Embryonic facial prominence (tissue), 1 donor: ENCODE measurements around the gene BANF2.

Source experiments
- DNase-seq: peaks from one replicate; pipeline ENCODE4 v3.0.0-alpha.2; 2016; ENCODE audit errors: extremely low spot score

BANF2 gene

DNA sequence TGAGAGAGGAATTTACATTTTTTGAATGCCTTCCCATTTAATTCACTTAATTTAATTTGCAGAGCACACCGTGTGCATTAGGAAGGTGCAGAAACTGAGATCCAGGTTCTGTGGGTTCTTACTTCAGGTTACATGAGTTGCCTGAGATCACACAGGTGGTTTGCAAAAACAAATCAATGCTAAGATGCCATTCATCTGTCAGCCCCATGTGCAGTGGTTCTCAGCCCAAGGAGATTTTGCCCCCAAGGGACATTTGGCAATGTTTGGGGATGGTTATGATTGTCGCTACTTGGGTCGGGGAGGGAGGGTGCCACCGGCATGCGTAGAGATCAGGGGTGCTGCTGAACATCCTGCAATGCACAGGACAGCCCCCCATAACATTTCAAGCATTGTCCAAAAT, 34.6 kb downstream of the BANF2 start:
- DNase-seq: no peak

DNA sequence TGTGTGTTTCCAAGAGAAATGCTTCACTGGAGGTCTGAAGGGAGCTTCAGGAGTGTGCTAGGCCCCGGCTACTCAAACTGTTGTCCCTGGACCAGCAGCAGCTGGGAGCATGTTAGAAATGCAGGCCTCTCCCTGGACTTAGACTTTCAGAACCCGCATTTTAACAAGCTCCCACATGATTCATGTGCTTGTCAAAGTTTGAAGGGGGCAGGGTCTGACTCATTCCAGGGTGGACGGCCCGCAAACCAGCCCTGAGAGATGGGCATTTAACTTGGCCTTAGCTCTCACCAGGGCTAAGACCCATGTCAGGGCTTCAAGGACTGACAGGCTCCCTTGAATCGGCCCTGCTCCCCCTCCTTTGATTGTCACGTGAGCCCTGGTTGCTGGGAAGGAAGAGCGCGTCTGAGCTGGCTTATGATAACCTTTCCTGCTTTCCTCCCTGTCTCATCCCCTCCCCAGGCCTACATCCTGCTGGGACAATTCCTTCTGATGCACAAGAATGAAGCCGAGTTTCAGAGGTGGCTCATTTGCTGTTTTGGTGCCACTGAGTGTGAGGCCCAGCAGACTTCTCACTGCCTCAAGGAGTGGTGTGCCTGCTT, 35.5 kb downstream of the BANF2 start:
- DNase-seq: no peak

DNA sequence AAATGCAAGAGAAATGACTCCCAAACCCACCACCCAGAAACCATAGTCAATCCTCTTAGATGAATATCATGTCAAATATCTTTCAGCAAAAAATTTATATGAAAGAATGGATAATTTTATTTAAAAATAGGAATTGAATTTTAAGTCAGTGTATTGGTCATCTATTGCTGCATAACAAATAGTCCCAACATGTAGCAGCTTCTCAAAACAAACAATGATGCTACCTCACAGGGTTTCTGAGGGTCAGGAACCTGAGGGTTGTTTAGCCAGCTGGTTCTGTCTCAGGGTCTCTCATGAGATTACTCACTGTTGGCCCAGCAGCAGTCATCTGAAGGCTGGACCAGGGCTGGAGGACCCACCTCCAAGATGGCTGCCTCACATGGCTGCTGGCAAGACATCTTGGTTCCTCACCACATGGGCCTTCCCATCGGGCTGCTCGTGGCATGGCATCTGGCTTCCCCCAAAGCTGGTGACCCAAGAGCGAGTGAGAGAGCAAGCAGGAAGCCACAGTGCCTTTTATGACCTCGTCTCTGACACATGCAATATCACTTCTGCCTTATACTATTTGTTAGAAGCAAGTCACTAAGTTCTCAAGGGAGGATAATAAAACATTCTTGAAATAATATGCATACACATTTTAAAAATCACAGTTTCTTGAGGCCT, 36.3 kb downstream of the BANF2 start:
- no peak for DNase-seq

DNA sequence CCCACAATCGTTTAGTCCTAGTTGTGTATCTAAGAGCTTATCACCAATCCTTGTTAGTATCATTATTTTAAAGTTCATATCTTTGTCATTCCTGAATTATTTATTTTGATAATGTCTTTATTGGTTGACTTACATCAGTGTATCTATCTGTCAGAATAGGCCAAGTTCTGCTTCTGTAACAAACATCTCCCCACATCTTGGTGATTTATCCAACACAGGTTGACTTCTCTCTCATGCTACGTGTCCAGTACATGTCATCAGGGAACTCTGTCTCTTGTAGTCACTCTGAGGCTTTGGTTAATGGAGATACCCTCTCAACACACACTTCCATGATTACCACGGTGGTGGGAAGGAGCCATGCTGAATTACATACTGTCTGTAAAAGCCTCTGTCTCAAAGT, 38.4 kb downstream of the BANF2 start:
- DNase-seq: no peak

DNA sequence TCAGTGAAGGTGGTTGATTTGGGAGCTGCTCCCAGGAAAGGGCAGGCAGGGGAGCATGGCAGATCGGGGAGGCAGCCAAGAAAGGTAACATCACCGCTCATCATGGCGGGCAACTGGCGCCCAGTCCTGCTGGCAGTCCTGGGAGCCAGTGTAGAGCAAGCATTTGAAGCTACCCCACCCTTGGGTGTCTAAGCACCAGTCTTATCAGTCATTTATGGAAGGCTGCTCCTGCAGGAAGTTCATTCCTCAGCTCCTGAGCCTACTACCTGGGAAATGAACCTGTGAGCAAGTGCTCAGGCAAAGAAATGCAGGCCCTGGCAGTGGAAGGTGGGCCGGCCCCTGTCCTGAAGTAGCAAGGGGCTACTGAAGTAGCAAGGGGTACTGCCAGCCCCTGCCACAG, 41.5 kb downstream of the BANF2 start:
- no peak for DNase-seq

DNA sequence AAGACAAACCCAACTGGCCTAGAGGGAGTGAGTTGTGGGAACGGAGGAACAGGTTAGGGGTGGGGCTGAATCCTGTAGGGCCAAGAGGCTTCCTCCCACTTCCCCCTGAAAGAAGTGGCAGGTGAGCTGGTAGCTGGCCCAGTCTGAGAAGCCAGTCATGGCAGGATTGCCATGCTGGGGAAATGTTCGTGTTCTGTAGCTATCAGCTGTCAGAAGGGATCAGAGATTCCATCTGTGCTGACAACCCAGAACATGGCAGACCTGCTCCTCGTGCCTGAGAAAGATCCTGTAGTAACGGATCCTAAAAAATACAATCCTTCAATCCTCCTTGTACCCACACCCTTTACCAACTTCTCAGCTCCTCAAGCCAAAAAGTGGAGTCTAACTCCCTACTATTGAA, 43.0 kb downstream of the BANF2 start:
- DNase-seq: no peak

DNA sequence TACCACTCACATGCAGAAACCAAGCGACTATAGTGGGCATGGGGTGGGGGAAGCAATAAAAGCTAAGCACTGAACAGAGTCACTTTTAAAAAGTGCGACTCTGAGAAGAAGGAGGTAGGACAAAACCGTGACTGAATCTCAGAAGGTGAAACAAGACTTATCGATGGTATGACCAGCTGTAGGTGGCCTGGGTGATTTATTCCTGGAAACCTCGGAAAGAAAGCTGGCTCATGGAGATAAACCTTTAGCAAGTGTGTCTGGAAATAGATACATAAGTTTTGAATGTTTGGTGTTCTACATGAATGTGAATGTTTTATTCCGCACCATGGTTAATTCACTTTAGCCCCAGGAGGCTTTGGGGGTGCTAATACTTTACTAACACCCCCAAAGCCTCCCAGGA, 43.9 kb downstream of the BANF2 start:
- no peak for DNase-seq

DNA sequence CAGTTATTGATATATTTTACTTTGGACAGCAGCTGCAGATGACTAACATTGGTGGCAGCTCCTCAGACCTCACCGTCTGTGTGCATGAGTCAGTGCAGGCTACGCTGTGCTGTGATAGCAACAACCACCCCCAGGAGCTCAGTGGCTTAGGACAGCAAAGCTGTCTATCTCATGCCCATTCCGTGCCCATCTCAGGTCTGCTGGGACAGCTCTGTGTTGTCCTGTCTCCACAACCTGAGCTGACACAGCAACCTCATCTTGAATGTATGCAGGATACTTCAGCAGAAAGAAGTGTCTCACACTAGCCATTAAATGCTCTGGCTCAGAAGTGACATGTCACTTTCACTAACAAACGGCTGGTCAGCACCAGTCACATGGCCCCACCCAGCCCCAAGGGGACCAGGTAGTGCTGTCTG, 47.7 kb downstream of the BANF2 start:
- DNase-seq: no peak

DNA sequence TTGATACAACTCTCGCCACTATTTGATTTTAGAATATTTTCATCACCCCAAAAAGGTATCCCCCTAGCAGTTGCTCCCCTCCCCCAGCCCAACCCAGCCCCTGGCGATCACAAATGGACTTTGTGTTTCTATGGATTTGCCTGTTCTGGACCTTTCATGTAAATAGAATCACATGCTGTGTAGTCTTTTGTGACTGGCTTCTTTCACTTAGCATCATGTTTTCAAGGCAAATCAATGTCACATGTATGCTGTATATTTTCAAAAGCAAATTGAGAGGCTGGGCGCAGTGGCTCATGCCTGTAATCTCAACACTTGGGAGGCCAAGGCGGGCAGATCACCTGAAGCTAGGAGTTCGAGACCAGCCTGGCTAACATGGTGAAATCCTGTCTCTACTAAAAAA, 48.5 kb downstream of the BANF2 start:
- no peak for DNase-seq

DNA sequence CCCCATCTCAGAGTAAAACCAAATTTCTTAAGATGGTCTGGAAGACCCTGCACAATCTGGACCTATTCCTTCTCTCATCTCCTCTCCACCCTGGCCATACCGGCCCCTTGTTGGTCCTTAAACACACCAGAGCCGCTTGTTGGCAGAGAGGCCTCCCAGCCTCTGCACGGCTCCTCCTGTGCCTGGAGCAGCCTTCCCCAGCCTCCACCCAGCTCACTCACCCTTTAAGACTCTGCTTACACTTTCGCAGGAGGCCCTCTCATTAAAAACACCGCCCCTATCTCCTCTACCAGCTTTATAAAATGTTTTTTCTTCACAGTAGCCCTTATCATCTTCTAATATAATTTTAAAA, 49.8 kb downstream of the BANF2 start:
- DNase-seq: no peak

DNA sequence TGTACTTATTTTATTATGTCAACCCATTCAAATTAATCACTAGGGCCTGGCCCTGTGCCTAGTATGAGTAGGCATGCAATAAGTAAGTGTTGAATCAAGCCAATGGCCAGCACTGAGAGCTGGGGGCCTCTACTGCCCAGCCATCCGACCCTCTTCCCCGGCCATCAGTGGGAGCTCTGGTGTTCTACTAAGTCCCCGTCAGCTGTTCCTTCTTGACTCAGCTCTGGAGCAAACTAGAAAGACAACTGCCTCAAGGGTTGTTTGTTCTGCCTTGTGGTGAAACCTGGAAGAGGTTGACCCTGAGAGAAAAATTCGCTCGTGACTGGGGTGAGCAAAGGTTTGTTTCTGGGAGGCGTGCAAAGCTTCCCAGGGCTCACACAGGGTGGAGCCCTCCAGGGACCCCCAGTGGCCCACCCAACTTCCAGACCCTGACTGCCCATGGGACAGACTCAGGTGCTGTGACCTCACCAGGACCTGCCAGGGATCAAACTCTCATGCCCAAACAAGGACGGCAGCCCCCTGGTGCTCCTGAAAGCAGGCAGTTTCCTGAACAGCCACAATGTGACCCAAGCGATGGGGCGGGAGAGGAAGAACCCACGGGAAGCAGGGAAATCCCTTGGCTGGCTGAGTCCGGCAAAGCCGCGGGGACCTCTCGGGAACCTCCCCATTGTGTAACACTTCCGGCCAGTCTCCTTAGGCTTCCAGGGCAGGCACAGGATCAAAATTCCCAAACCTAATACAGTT, 50.4 kb downstream of the BANF2 start:
- DNase-seq: no peak

DNA sequence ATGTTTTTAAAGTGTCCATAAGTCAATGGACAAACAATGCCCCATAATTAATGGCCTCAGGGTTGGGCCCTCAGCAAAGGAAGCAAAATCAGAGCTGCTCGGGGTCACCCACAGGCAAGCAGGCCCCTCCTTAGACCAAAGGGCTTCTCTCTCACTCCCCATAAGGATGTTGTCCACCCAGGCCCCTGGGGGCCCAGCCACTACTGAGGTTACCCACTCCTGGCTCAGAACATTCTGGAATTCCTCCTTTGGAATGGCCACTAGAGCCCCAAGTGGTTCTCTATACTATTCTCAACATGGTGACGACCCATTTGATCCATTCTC, 50.9 kb downstream of the BANF2 start:
- DNase-seq: no peak

DNA sequence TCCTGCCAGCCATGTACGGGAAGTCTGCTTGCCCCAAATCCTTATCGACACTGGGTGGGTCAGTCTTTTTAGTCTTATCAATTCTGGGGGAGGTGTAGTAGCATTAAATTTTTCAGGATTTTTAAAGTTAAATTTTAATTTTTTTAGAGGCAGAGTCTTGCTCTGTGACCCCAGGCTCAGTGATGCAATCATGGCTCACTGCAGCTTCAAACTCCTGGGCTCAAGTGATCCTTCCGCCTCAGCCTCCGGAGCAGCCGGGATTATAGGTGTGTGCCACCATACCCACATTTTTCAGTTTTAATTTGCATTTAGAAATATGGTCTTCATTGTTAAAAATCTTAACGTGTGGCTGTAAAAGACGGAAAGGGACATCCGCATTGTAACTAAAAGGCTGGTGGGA, 51.9 kb downstream of the BANF2 start:
- no peak for DNase-seq

DNA sequence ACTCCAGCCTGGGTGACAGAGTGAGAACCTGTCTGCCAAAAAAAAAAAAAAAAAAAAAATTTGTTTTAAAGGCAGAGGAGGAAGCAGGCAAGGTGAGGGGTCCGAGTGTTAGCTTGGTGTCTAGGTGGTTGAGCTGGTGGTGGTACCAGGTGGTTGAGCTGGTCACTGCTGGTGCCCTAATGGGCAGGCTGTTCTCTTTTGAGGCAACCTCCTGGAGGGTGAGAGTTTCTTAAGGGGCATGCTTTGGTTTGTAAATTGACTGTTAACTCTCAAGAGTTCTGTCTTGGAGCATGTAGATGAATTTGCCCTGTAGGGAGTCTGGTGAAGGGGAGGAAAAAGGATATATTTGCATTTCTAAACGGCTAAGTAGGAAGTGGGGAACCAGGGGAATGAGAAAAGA, 52.7 kb downstream of the BANF2 start:
- no peak for DNase-seq

DNA sequence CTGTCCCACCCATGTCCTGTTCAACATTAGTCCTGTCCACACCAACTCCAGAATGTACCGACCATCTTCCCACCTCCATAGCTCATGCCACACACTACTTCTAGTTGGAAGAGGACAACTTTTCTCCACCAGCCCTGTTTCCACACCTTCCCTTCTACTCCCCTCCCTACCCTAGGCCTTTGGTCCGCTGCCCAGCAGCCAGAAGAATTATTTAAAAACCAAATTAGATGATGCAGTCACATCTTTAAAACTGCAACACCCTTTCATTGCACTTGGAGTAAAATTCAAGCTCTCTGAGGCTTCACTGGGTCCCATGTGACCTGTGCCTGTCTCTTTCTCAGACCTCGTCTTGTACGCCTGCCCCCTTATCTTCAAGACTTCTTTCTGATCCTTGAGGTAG, 53.8 kb downstream of the BANF2 start:
- no peak for DNase-seq

DNA sequence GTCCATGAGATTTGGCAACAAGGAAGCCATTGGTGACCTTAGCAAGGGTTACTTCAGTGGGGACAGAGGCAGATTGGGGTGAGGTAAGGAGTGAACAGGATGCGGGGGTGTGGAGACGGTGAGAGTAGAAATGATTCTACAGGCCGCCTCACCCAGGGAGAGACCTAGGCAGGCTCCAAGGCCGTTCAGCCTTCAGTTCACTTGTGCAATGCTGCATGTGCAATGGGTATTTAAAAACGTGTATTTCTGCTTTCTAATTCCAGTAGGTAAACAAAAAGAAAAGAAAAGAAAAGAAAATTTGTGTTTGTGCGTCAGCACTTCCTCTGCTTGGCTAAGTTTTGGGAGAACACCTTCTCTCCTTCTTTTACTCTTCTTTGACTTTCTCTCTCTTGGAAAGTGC, 56.8 kb downstream of the BANF2 start:
- no peak for DNase-seq

DNA sequence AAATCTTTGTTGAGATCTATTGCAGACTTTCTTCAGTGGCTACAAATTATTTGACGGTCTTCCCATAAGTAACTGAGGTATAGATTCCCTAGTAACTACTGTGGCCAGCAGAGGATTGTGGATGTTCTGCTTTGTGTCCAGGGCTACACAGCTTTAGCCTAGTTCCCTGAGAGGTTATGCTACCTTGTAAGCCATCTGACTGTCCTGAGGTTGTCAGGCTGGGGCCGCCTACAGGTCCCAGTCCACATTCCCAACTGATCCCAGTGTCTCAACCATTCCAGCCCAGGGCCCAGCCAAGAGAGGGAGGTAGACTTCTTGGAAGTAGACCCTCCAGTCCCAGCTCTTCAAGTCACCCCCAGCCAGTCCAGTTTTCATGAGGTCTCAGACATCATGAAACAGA, 57.7 kb downstream of the BANF2 start:
- DNase-seq: no peak

DNA sequence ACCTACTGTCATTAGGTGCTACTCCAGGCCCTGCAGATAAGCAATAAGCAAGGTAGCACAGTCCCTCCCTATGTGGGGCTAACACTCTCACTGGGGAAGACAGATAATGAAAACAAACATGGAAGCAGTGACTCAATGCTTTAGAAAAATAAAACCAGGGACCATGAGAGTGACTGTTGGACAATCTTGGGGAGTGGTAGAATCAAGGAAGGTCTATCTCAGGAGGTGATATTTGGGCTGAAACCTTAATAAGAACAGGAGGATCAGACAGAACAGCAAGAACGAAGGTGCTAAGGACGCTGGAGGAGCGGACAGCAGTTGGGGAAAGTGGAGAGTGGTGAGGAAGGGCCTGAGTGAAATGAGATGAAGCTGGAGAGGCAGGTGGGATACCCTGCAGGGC, 58.2 kb downstream of the BANF2 start:
- no peak for DNase-seq

DNA sequence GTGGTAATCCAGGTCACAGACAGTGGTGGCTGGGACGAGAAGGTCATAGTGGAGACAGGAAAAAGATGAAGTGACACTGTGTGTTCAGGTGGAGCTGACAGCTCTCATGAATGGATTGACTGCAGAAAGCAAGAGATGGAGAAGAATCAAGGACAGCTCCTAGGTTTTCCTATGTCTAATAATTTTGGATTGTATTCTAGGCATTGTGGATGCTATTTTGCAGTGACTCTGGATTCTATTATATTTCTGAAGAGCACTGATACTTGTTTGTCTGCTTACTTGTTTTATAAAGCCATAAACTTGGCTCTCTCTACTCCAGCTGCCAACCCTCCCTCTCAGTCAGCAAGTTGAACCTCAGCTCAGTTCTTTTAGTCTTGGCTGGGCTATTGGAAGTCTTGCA, 58.7 kb downstream of the BANF2 start:
- DNase-seq: no peak

DNA sequence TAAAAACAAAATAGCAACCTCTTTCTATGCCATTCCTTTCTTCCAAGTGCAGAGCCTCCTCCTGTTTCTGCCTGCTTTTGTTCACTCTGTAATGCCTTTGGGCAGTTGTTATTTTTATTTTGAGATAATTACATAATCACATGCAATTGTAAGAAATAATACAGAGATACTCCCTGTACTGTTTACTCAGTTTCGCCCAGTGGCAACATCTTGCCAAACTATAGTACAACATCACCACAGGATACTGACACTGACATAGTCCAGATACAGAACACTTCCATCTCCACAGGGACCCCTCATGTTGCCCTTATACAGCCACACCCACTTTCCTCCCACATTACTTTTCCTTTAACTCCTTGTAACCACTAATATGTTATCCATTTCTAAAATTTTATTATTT, 59.7 kb downstream of the BANF2 start:
- no peak for DNase-seq

DNA sequence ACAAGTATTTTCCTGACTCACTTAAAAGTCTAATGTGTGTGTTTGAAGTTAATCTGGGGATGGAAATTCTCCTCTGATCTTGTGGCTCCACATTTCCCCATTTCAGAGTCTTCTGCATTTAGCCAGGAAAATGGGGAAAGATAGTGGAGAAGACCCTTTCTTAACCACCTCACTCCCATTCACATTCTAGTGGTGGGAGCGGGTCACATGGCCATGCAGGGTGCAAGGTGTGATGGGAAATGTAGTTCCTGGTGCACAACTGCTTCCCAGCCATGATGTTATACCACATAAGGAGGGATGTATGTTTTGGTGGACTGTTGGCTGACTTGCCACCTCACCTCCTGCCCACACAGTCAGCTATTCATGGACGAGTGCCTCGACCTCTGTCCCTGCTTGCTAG, 61.8 kb downstream of the BANF2 start:
- DNase-seq: no peak

DNA sequence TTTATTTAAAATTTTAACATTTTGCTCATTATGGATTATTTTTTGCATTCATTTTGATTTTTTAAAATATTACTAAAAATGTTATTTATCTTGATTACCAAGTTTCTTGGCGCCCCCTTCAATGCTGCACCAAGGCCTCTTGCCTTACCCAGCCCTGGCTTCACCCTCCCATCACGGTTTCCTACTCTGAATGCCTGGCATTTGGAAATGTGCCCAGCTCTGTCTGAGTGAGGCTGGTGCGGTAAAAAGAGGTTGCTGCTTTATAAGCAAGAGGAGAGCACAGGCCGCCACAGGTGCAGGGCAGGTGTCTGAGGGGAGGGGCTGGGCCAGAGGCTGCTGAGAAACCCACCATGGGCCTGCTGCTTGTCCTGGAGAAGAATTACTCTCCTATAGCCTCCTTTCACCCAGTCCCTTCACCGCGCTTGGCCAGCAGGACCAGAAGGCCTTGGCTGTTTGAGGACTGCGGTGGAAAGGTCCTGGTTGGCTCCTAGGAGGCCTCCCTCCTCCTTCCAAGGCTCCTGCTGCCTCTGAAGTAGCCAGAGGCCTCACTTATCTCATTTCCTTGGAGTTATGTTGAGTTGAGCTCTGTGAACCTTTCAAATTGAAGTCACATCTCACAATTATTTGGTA, 62.6 kb downstream of the BANF2 start:
- DNase-seq: no peak

DNA sequence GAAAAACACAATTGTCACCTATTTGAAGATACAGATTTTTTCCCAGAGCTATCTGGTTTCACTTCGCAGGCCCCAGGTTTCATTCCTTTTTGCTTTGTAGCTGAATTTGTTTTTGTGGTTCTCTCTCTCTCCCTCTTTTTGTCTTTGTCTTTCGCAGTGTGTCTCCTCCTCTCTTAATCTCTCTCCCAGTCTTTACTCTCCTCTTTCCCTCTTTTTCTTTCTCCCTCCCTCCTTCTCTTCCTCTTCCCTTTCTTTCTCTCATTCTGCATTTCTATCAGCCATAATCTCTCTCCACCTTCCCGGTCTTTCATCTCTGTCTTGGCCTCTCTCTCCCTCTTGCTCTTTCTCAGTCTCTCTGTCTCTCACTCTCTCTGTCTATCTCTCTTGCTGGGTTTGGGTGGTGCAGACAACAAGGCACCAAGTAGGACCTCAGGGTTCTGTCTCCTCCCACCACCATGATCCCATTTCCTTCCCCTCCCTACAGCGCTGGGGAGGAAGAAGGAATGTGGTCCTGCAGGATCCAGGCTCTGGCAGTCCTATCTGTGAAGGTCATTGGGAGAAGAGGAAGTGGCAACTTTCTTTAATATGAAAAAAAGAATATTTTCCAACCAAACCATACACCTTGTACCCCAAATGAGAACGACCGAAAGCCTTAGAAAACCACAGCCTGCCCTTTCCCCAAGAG, 63.2 kb downstream of the BANF2 start:
- no peak for DNase-seq
